GM12878 (cell line): ENCODE results near the gene TRUB2. TPM values are rescaled to one million over a fixed set of nuclear protein-coding genes. Genes with fewer than 3 reads are reported as not detected.

ENCODE experiments used
- ATAC-seq: fragments of 200-7000 bp; cut with Tn5 transposase; 3 replicates; pipeline ENCODE4 v1.9.1; 2020; ENCODE audit warnings: mild to moderate bottlenecking, moderate library complexity
- BruUV-seq: library from RNA; stranded (reverse); fragments of 400-500 nt; replicated peaks from 2 replicates; lab custom pipeline; 2021; lab: Mats Ljungman, UMichigan
- CTCF ChIA-PET: fragments of 300-600 bp; sonication (Branson Sonifier 250); formaldehyde crosslinking; extraction: SDS; loops from one replicate; lab custom pipeline; 2021; ENCODE audit warnings: inconsistent platforms; lab: Yijun Ruan, JAX
- POLR2A ChIA-PET: fragments of 350-600 bp; formaldehyde crosslinking; extraction: SDS; loops from one replicate; lab custom pipeline; 2021; ENCODE audit warnings: inconsistent platforms; lab: Charles Lee
- RAD21 ChIA-PET: fragments of 300-600 bp; sonication (Branson Sonifier 250); formaldehyde crosslinking; loops from one replicate; lab custom pipeline; 2023; ENCODE audit warnings: antibody characterized with exemption; ENCODE audit not compliant: unreplicated experiment; lab: Charles Lee
- SMC1A ChIA-PET: fragments of 300-600 bp; sonication (Branson Sonifier 250); formaldehyde crosslinking; loops from one replicate; lab custom pipeline; 2023; ENCODE audit not compliant: unreplicated experiment, uncharacterized antibody; lab: Charles Lee
- DNase-seq: peaks from one replicate; pipeline ENCODE4 v3.0.0-alpha.2; 2011; ENCODE audit warnings: low read depth, low spot score
- FAIRE-seq: peaks from 3 replicates; lab custom pipeline; 2011; peaks lifted over from hg19 to GRCh38; lab: Jason Lieb, UNC
- H2AFZ ChIP-seq: 2 replicates; pipeline ENCODE4 v1.6.0; 2011; ENCODE audit warnings: low read depth, low read length, control low read depth; ENCODE audit not compliant: control insufficient read depth
- H3K27ac ChIP-seq: 2 replicates; pipeline ENCODE4 v1.5.1; 2011; ENCODE audit warnings: control low read depth; ENCODE audit not compliant: control insufficient read depth, insufficient read depth
- H3K27me3 ChIP-seq, 2 experiments: replicated peaks in 1 of 2; 2 replicates each; pipeline versions ENCODE4 v1.6.0 to v1.6.1; 2011; ENCODE audit warnings: low read length in 1 of 2; ENCODE audit not compliant: control insufficient read depth in 2 of 2, insufficient read depth in 2 of 2
- H3K36me3 ChIP-seq, 2 experiments: 2 replicates each; pipeline ENCODE4 v1.5.1; 2011; ENCODE audit warnings: low read length in 1 of 2; ENCODE audit not compliant: control insufficient read depth in 2 of 2, insufficient read depth in 2 of 2
- H3K4me1 ChIP-seq: 2 replicates; pipeline ENCODE4 v1.6.1; 2011; ENCODE audit warnings: mild to moderate bottlenecking, low read length, moderate library complexity, mixed read lengths; ENCODE audit not compliant: control insufficient read depth, insufficient read depth
- H3K4me2 ChIP-seq: 2 replicates; pipeline ENCODE4 v1.6.0; 2011; ENCODE audit warnings: control low read depth; ENCODE audit not compliant: control insufficient read depth, insufficient read depth
- H3K4me3 ChIP-seq: fragments of 200-600 bp; sonication (generic); 2 replicates; pipeline ENCODE4 v1.5.1; 2016
- H3K79me2 ChIP-seq: 2 replicates; pipeline ENCODE4 v1.6.0; 2011; ENCODE audit warnings: low read length; ENCODE audit not compliant: control insufficient read depth, insufficient read depth
- H3K9ac ChIP-seq: 2 replicates; pipeline ENCODE4 v1.8.0; 2011; ENCODE audit warnings: low read length, control low read depth, mixed read lengths; ENCODE audit not compliant: control insufficient read depth, insufficient read depth
- H3K9me3 ChIP-seq: replicated peaks from 3 replicates; pipeline ENCODE4 v1.5.1; 2011; ENCODE audit warnings: mild to moderate bottlenecking, low read length; ENCODE audit not compliant: control insufficient read depth, insufficient read depth
- H4K20me1 ChIP-seq: 2 replicates; pipeline ENCODE4 v1.6.0; 2011; ENCODE audit not compliant: control insufficient read depth, insufficient read depth
- BCL11A ChIP-seq: IDR thresholded peaks from 2 replicates; pipeline ENCODE4 v1.6.1; 2011; ENCODE audit warnings: low read depth, low read length
- CBX3 ChIP-seq: fragments of 200-600 bp; sonication (generic); IDR thresholded peaks from 2 replicates; pipeline ENCODE4 v1.6.1; 2016; ENCODE audit warnings: low read depth, borderline replicate concordance
- CBX5 ChIP-seq: sonication (generic); IDR thresholded peaks from 2 replicates; pipeline ENCODE4 v1.6.1; 2016; ENCODE audit warnings: low read depth, moderate library complexity, mild to moderate bottlenecking, inconsistent platforms
- EP300 ChIP-seq, 2 experiments: fragments of 150-350 bp in 1 of 2; IDR thresholded peaks; 2 replicates each; pipeline ENCODE4 v1.6.1; 2011 to 2012; ENCODE audit warnings: low read depth in 2 of 2, low read length in 2 of 2, borderline replicate concordance in 1 of 2, improper control_type of control experiment in 1 of 2, inconsistent platforms in 1 of 2; ENCODE audit not compliant: control insufficient read depth in 1 of 2
- FOS ChIP-seq: IDR thresholded peaks from 3 replicates; pipeline ENCODE4 v1.6.1; 2011; ENCODE audit warnings: borderline replicate concordance; ENCODE audit not compliant: insufficient read length; ENCODE audit errors: extremely low read depth
- JUNB ChIP-seq: IDR thresholded peaks from 2 replicates; pipeline ENCODE4 v1.6.1; 2016; ENCODE audit warnings: antibody characterized with exemption, mild to moderate bottlenecking
- JUND ChIP-seq: IDR thresholded peaks from 2 replicates; pipeline ENCODE4 v1.6.1; 2012; ENCODE audit warnings: low read depth, mild to moderate bottlenecking, low read length, improper control_type of control experiment, moderate library complexity
- MAX ChIP-seq: IDR thresholded peaks from 2 replicates; pipeline ENCODE4 v1.6.1; 2012; ENCODE audit warnings: low read depth, low read length, improper control_type of control experiment
- NR2C1 ChIP-seq: fragments of 450-650 bp; IDR thresholded peaks from 2 replicates; pipeline ENCODE4 v1.6.1; 2017; ENCODE audit warnings: antibody characterized with exemption, mild to moderate bottlenecking, moderate library complexity
- PAX5 ChIP-seq: IDR thresholded peaks from 2 replicates; pipeline ENCODE4 v1.6.1; 2011; ENCODE audit warnings: low read depth, low read length, borderline replicate concordance
- RELA ChIP-seq: fragments of 450-650 bp; IDR thresholded peaks from 2 replicates; pipeline ENCODE4 v1.8.0; 2014; ENCODE audit warnings: borderline replicate concordance; ENCODE audit not compliant: partially characterized antibody
- SIX5 ChIP-seq: IDR thresholded peaks from 2 replicates; pipeline ENCODE4 v1.6.1; 2011; ENCODE audit warnings: mild to moderate bottlenecking, low read depth, low read length, moderate library complexity; ENCODE audit not compliant: severe bottlenecking
- YBX1 ChIP-seq: fragments of 450-650 bp; IDR thresholded peaks from 2 replicates; pipeline ENCODE4 v1.6.1; 2016; ENCODE audit warnings: antibody characterized with exemption
- ZBTB33 ChIP-seq: fragments of 450-650 bp; IDR thresholded peaks from 2 replicates; pipeline ENCODE4 v1.6.1; 2017; ENCODE audit warnings: mild to moderate bottlenecking
- WGBS: methylation state at CpG from one replicate; pipeline ENCODE4 v1.1.6; 2016; ENCODE audit warnings: low lambda C conversion rate; ENCODE audit not compliant: insufficient replicate concordance, insufficient coverage; ENCODE audit errors: missing lambda C conversion rate; 5-methylcytosine and 5-hydroxymethylcytosine counted together
- in situ Hi-C: fragments of 300-500 bp; cut with MboI; formaldehyde crosslinking; loops from 9 replicates; pipeline ENCODE4 v1.14.3; 2018; ENCODE audit warnings: mixed read lengths
- intact Hi-C: fragments of 100-400 bp; cut with micrococcal nuclease; formaldehyde crosslinking; loops from one replicate; pipeline ENCODE4 v1.14.2; 2022; ENCODE audit not compliant: unreplicated experiment
- polyA plus RNA-seq, 11 experiments: library from polyadenylated mRNA; depleted of rRNA in 4 of 11; unstranded in 6 of 11; stranded (reverse) in 5 of 11; fragments of >200 nt; fragmentation: Nextera tagmentation in 4 of 11; fragmentation: Illumina TruSeq in 1 of 11; extraction: Ambion mirVana in 4 of 11; extraction: Trizol in 1 of 11; gene quantifications; 1 replicate in 1 of 11; 2 replicates in 10 of 11; pipeline versions ENCODE4 v1.2.1 to v1.2.3, GENCODE V29; 2011 to 2016; ENCODE audit warnings: inconsistent platforms in 2 of 11, missing spikeins in 2 of 11, low read depth in 1 of 11
- total RNA-seq, 4 experiments: library from RNA; depleted of rRNA in 3 of 4; stranded (reverse); fragments of >200 nt in 3 of 4; fragmentation: Illumina TruSeq in 1 of 4; extraction: Trizol in 1 of 4; gene quantifications; 2 replicates each; pipeline versions ENCODE4 v1.2.1 to v1.2.3, GENCODE V29; 2013 to 2021
- TF ChIP-seq, protein P1 (sequence below): IDR thresholded peaks from 2 replicates; pipeline ENCODE4 v1.6.1; 2011; ENCODE audit warnings: borderline replicate concordance, low read depth, mild to moderate bottlenecking, moderate library complexity, mixed read lengths, low read length; ENCODE audit not compliant: insufficient read depth; ENCODE audit errors: extremely low read length
- TF ChIP-seq, protein P2 (sequence below): IDR thresholded peaks from 2 replicates; pipeline ENCODE4 v1.6.1; 2011; ENCODE audit warnings: mild to moderate bottlenecking, low read depth, low read length, moderate library complexity; ENCODE audit not compliant: insufficient replicate concordance
- TF ChIP-seq, protein P3 (sequence below): fragments of 150-350 bp; IDR thresholded peaks from 2 replicates; pipeline ENCODE4 v1.6.1; 2014; ENCODE audit warnings: mild to moderate bottlenecking, low read depth, low read length

The TRUB2 gene
- total and polyA plus RNA-seq, 10 of the 15 experiments (the other 5 are each of a cell fraction or from before 2014, with no cell fraction given), result 2.8 to 70.5 (median 37.2) TPM

DNA sequence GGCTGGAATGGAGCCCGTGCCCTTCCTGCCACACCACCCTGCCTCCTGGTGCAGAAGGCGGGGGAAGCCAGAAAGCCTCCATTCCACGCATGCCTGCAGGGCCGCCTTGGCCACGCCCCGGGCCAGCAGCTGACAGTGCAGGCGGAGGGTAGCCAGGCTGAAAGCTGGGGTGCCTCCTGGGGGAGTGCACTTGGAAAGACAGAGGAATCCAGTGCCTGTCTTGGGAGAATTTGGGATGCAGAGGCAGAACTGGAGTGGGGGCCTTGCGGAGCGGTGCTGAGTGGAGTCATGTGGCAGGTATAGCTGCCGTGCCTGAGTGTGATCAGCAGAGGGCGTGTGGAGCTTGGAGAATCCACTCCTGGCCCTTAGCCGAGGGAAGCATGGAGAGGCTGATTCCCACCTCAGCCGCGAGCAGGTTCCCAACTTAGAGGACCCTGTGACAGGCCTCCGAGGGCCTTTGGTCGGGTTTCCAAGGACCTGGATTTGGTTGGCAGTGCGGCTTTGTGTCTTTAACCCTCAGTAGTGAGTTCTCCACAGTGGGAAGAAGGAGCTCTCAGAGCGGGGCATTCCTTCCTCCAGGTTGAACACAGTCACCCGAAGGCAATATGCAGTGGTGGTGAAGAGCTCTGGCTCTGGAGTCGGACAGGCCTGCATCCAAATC, 39.9 kb upstream of the TRUB2 start:
- WGBS, result 7% methylated on average over 20 of the region's 20 CpGs
- no peak for DNase-seq
- H3K4me3 ChIP-seq, result peak overlapping the region; percentile 59; the same call in 1 of the 2 replicates
- intact Hi-C loops, result loop anchor here (5.0 kb wide), 1 partner anchor 50 kb away; no protein-coding TSS in a partner anchor
- peak overlapping the region; percentile 79 for H3K4me2 ChIP-seq
- ChIA-PET RAD21 (interaction anchor here (0.6 to 3.7 kb wide), 18 partner anchors 9 to 666 kb away, joined by 3 to 18 read pairs (median 4); partner anchors contain the start of genes GLE1, ODF2, SH3GLB2 and SPOUT1), SMC1A (interaction anchor here (0.6 to 2.9 kb wide), 18 partner anchors 9 to 566 kb away, joined by 3 to 19 read pairs (median 3); partner anchors contain the start of genes GOLGA2, SWI5 and URM1), CTCF (interaction anchor here (0.5 to 4.4 kb wide), 47 partner anchors 9 to 781 kb away, joined by 3 to 61 read pairs (median 4); partner anchors contain the start of genes CERCAM, COQ4, TRUB2 and URM1), POLR2A (interaction anchor here (0.6 to 1.3 kb wide), 5 partner anchors 9 to 192 kb away, joined by 3 to 9 read pairs (median 5); partner anchors contain the start of gene URM1)
- H3K27ac ChIP-seq, result no peak overlapping the region
- peak overlapping the region; percentile 41; the same call in 1 of the 2 replicates for H3K9ac ChIP-seq
- H3K36me3 ChIP-seq, result no peaks in the 10 kb centered on the region; a peak in 1 of 4 replicates
- in situ Hi-C loops, result no loop called here
- no peaks in the 10 kb centered on the region for H4K20me1 ChIP-seq
- peak; percentile 96 for ATAC-seq
- peak overlapping the region; percentile 98 for H2AFZ ChIP-seq
- H3K79me2 ChIP-seq, result no peaks in the 10 kb centered on the region
- H3K9me3 ChIP-seq, result no peaks in the 10 kb centered on the region
- FAIRE-seq, result peak; percentile 98
- no TSS peak for BruUV-seq
- peaks cover 7% of the 10 kb centered on the region for H3K4me1 ChIP-seq
- no peaks in the 10 kb centered on the region for H3K27me3 ChIP-seq
- TF ChIP-seq EP300 (IDR thresholded peaks at IDR 0.05; ENCODE audit: borderline replicate concordance in 1 of 2, control insufficient read depth in 1 of 2, low read depth in 2 of 2, low read length in 2 of 2) (no peak), JUNB (no peak), JUND (no peak), MAX (peak; percentile 68), SIX5 (no peak), FOS (no peak), NR2C1 (no peak), PAX5 (no peak), YBX1 (no peak), CBX3 (no peak), ZBTB33 (no peak), CBX5 (no peak), BCL11A (no peak), RELA (no peak)
- TF ChIP-seq, protein P1, sequence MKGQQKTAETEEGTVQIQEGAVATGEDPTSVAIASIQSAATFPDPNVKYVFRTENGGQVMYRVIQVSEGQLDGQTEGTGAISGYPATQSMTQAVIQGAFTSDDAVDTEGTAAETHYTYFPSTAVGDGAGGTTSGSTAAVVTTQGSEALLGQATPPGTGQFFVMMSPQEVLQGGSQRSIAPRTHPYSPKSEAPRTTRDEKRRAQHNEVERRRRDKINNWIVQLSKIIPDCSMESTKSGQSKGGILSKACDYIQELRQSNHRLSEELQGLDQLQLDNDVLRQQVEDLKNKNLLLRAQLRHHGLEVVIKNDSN, result peak; percentile 49
- TF ChIP-seq, protein P2, sequence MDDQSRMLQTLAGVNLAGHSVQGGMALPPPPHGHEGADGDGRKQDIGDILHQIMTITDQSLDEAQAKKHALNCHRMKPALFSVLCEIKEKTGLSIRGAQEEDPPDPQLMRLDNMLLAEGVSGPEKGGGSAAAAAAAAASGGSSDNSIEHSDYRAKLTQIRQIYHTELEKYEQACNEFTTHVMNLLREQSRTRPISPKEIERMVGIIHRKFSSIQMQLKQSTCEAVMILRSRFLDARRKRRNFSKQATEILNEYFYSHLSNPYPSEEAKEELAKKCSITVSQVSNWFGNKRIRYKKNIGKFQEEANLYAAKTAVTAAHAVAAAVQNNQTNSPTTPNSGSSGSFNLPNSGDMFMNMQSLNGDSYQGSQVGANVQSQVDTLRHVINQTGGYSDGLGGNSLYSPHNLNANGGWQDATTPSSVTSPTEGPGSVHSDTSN, result no peak
- TF ChIP-seq, protein P3, sequence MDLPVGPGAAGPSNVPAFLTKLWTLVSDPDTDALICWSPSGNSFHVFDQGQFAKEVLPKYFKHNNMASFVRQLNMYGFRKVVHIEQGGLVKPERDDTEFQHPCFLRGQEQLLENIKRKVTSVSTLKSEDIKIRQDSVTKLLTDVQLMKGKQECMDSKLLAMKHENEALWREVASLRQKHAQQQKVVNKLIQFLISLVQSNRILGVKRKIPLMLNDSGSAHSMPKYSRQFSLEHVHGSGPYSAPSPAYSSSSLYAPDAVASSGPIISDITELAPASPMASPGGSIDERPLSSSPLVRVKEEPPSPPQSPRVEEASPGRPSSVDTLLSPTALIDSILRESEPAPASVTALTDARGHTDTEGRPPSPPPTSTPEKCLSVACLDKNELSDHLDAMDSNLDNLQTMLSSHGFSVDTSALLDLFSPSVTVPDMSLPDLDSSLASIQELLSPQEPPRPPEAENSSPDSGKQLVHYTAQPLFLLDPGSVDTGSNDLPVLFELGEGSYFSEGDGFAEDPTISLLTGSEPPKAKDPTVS, result no peak
